ENCODE results near the gene CYB561A3. TPM values are rescaled to one million over a fixed set of nuclear protein-coding genes. Genes with fewer than 3 reads are reported as not detected.

Gene CYB561A3, protein sequence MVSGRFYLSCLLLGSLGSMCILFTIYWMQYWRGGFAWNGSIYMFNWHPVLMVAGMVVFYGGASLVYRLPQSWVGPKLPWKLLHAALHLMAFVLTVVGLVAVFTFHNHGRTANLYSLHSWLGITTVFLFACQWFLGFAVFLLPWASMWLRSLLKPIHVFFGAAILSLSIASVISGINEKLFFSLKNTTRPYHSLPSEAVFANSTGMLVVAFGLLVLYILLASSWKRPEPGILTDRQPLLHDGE
- 10 to 100 TPM; 32.3 to 32.9 TPM for total RNA-seq

DNA sequence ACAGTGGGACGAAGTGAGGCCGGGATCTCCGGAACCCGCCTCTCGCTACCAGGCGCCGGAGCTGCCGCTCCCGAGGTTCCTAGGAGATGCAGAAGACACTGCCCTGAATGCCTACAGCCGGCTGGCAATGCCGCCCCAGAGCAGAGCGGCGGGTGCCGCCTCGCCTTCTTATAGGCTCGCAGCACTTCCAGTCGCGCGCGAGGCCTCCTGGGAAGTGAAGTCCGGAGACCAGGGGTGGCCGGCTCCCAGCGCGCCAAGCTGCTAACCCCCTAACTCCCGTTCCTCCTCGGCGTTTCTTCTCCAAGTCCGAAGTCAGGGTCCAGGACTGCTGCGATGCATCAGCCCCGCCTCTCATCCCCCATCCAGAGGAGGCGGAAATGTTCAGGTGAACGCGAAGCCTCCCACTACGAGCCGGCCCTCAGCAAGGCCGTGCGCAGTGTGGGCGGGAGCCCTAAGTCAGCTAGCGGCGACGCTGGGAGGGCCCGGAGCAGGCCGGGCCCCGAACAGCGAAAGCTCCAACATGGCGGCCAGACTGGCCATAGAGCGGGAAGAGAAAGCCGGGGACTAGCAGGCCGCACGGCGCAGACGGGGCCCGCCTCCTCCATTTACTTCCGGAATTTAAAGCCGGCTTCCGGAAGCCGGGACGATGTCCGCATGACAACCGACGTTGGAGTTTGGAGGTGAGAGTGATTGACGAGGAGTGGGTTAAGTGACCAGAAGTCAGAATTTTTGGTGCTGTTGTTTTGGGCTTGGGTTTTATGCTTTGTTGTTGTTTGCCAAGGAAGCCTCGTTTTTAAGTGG lies at the start of gene CYB561A3, which contains the start of gene TMEM138:
CYB561A3 (minus strand) TSS at position 142 of the 801 bp plus-strand sequence. CDS start 5,169 bp downstream, outside the sequence.
TMEM138 (plus strand) TSS at position 634 of the 801 bp plus-strand sequence. CDS start 2,017 bp downstream, outside the sequence.
- intact Hi-C loops (cut with micrococcal nuclease), result loop anchor here (1.0 to 2.0 kb wide), 4 partner anchors 26 to 201 kb away; partner anchors contain the start of genes CPSF7, TMEM216 and VPS37C
- H3K9me3 Mint-ChIP-seq, result no peaks in the 10 kb centered on the region
- H3K27me3 Mint-ChIP-seq, result no peaks in the 10 kb centered on the region
- ChIA-PET POLR2A (interaction anchor here (0.8 to 3.2 kb wide), 12 partner anchors 14 to 87 kb away, joined by 3 to 30 read pairs (median 6); partner anchors contain the start of genes CPSF7, DDB1, SDHAF2 and TKFC), CTCF (interaction anchor here (0.7 to 5.7 kb wide), 8 partner anchors 23 to 155 kb away, joined by 3 to 89 read pairs (median 8); partner anchors contain the start of genes CPSF7, DDB1, SDHAF2 and TKFC)
- peak within 1 kb of the TSS; percentile 100 for H3K4me3 Mint-ChIP-seq
- peaks cover 32% of the 10 kb centered on the region for H3K4me1 Mint-ChIP-seq (ENCODE audit: low read depth)
- peak within 1 kb of the TSS; percentile 96 for H3K27ac Mint-ChIP-seq
- peaks cover 7% of the 10 kb centered on the region for H3K36me3 Mint-ChIP-seq
- peak; percentile 95 for DNase-seq

DNA sequence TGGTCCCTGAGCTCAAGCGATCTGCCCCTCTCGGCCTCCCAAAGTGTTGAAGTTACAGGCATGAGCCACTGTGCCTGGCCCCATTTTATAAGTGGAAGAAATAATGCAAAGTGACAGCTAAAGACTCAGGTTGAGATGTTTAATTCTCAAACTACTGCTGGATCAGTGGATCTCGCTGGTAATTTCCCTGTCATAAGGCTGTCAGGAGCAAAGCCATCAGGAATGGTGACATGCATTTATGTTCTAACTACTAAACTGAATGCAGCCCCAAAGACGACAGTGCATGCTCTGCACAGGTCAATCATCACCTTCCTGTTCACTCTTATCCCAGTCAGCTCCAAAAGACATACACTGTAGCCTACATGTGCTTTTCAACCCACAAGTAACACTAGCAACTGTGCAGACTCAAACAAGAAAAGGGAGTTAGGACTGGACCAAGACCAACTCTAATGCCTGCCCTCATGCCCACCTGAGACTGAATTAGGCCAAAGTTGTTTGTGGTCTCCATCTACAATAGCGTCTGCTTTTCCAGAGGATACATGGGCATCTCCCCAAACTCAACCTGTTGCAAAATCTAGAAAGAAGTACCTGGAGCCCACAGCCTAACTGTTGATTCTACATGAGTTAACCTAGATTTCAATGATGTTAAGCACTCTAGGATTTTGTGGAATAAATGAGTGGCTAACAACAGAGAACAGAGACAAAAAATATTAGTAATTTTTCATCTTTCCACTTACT lies 45.5 kb upstream of the CYB561A3 start:
- intact Hi-C loops (cut with micrococcal nuclease), result no loop called here
- POLR2A ChIA-PET, result interaction anchor here (1.3 kb wide), 1 partner anchor 14 kb away, joined by 4 read pairs; no protein-coding TSS in a partner anchor
- Mint-ChIP-seq H3K9me3 (no peaks in the 10 kb centered on the region), H3K27ac (no peak overlapping the region), H3K27me3 (no peaks in the 10 kb centered on the region), H3K4me3 (no peak overlapping the region), H3K36me3 (peaks cover 50% of the 10 kb centered on the region), H3K4me1 (ENCODE audit: low read depth) (peaks cover 1% of the 10 kb centered on the region)
- CTCF ChIA-PET, result interaction anchor here (1.7 to 1.8 kb wide), 2 partner anchors 21 to 71 kb away, joined by 4 to 7 read pairs; no protein-coding TSS in a partner anchor
- no peak for DNase-seq

DNA sequence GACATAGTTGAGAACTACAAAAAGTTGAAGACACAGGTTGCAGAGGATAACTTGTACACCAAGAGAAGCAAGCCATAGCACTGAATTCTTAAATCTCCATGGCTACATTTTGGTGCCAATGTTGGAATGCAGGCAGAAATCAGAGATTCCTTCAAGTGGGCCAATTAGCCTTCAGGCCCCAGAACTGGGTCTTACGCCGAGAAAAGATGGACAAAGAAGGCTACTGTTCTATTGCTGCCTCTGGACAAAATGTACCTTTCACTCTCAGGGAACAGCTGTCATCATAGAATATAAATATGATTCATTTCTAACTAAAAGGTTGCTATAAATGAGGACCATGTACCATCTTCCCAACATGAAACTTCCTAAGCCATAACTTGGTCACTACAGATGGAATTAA lies 44.4 kb upstream of the CYB561A3 start:
- intact Hi-C loops (cut with micrococcal nuclease), result no loop called here
- Mint-ChIP-seq H3K4me3 (no peak overlapping the region), H3K27me3 (no peaks in the 10 kb centered on the region), H3K9me3 (no peaks in the 10 kb centered on the region), H3K4me1 (ENCODE audit: low read depth) (peaks cover 1% of the 10 kb centered on the region), H3K27ac (no peak overlapping the region), H3K36me3 (peaks cover 43% of the 10 kb centered on the region)
- DNase-seq, result no peak
- ChIA-PET CTCF (interaction anchor here (1.7 kb wide), 1 partner anchor 20 kb away, joined by 4 read pairs; no protein-coding TSS in a partner anchor), POLR2A (interaction anchor here (1.3 kb wide), 1 partner anchor 13 kb away, joined by 4 read pairs; no protein-coding TSS in a partner anchor)

DNA sequence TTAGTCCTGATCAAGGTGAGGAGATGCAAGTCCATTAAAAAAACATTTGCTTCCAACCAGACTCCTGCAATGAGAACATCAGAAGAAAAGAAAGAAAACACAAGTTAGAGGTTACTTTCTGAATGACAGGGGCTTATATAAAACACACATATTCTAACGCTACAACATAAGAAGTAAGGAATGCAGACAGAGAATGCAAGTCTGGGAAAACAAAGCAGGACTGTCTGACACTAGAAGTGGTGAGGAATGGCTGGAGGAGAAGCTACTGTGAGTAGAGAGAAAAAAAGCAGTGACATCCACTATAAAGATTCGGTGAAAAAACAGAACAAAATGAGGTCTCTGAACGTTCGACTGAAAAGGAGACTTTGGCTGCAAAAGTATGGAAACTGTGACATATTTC lies 43.0 kb upstream of the CYB561A3 start:
- no peak for DNase-seq
- Mint-ChIP-seq H3K9me3 (no peaks in the 10 kb centered on the region), H3K36me3 (peaks cover 36% of the 10 kb centered on the region), H3K4me3 (no peak overlapping the region), H3K27ac (peak overlapping the region; percentile 18), H3K4me1 (ENCODE audit: low read depth) (peaks cover 1% of the 10 kb centered on the region), H3K27me3 (no peaks in the 10 kb centered on the region)
- intact Hi-C loops (cut with micrococcal nuclease), result no loop called here
- ChIA-PET CTCF (no interaction called here), POLR2A (no interaction called here)

DNA sequence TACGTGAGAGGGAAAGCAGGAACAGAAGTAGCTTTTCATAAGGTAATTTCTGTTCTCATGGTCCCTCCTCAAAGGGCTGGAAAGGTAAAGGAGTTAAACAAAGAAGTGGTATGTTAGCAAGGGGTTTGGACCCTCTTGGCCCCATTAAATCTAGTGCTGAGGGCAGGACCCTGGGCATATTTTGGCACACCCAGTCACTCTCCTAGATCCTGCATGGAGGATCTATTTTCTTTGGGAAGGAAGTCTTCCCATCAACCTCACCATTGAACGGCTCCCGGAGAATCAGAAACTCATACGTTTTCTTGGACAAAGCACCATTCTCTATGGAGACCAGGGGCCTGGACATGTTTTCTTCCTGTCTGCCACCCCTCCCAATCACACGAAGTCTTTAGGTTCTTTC lies 42.4 kb upstream of the CYB561A3 start:
- H3K4me1 Mint-ChIP-seq (ENCODE audit: low read depth), result peaks cover 1% of the 10 kb centered on the region
- ChIA-PET CTCF (interaction anchor here (1.2 to 1.3 kb wide), 2 partner anchors 68 to 505 kb away, joined by 3 to 4 read pairs; no protein-coding TSS in a partner anchor), POLR2A (no interaction called here)
- no peak overlapping the region for H3K27ac Mint-ChIP-seq
- no peaks in the 10 kb centered on the region for H3K27me3 Mint-ChIP-seq
- intact Hi-C loops (cut with micrococcal nuclease), result no loop called here
- H3K36me3 Mint-ChIP-seq, result peaks cover 36% of the 10 kb centered on the region
- no peak overlapping the region for H3K4me3 Mint-ChIP-seq
- no peaks in the 10 kb centered on the region for H3K9me3 Mint-ChIP-seq
- no peak for DNase-seq

DNA sequence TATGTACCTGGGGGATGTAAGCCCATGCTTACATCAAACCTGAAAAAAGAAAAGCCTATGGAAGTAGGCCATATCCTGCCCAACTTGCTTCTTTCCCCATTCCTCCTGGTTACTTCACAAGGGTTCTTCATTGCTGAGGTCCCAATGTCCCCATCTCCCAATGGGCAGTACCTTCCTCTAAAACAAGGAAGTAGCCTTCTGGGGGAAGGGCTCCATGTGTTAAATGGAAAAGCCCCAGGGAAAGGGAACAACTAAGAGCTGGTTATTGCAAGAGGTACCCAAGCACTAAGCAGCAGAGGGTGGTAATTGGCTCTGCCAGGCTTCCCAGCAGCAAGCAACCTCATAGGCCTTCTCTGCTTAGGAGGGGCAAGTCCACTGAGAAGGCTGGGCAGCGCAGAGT lies 42.0 kb upstream of the CYB561A3 start:
- ChIA-PET POLR2A (no interaction called here), CTCF (interaction anchor here (1.2 to 1.3 kb wide), 2 partner anchors 67 to 504 kb away, joined by 3 to 4 read pairs; no protein-coding TSS in a partner anchor)
- H3K27me3 Mint-ChIP-seq, result no peaks in the 10 kb centered on the region
- no peak overlapping the region for H3K4me3 Mint-ChIP-seq
- no peak overlapping the region for H3K27ac Mint-ChIP-seq
- intact Hi-C loops (cut with micrococcal nuclease), result no loop called here
- DNase-seq, result no peak
- peaks cover 37% of the 10 kb centered on the region for H3K36me3 Mint-ChIP-seq
- no peaks in the 10 kb centered on the region for H3K9me3 Mint-ChIP-seq
- peaks cover 1% of the 10 kb centered on the region for H3K4me1 Mint-ChIP-seq (ENCODE audit: low read depth)

DNA sequence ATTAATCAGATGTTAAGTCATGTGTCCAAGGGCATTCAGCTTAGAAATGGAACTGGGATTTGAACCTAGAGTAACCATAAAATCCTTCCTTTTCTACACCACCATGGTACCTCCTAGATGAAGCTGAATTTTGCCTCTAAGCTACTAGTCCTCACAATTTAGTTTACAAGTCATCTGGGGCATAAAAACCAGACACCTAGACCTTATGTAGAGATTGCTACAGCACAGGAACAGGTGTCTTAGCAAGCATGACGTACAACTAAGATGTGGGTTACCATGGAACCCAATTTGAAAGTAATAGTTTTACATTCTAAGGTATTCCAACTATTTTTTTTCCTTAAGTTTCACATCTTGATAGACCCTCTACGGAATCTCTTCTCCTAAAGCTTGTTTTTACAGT lies 39.9 kb upstream of the CYB561A3 start:
- Mint-ChIP-seq H3K9me3 (no peaks in the 10 kb centered on the region), H3K36me3 (peaks cover 31% of the 10 kb centered on the region), H3K27me3 (no peaks in the 10 kb centered on the region), H3K4me3 (no peak overlapping the region), H3K27ac (no peak overlapping the region), H3K4me1 (ENCODE audit: low read depth) (peaks cover 1% of the 10 kb centered on the region)
- POLR2A ChIA-PET, result interaction anchor here (0.7 to 1.1 kb wide), 2 partner anchors 9 kb away, joined by 3 to 4 read pairs; partner anchors contain the start of gene TMEM216
- intact Hi-C loops (cut with micrococcal nuclease), result no loop called here
- CTCF ChIA-PET, result interaction anchor here (0.9 to 2.6 kb wide), 6 partner anchors 9 to 148 kb away, joined by 3 to 13 read pairs (median 6); partner anchors contain the start of gene TMEM216
- no peak for DNase-seq

DNA sequence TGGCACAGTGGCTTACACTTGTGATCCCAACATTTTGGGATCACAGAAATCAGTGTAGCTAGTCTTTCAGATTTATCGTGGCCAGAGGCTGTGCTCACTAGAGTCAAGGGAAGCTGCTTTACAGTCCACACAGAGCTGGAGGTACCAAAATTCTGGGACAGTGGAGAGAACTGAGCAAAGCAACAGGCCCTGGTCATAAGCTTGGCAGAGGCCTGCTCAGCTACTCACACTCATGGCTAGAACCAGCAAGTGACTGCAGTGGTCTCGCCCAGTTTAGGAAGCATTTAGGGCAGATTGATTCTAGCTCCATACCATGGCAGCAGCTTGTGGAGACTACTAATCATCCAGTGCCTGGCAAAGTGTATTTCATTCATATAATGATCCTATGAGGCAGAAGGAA lies 39.5 kb upstream of the CYB561A3 start:
- no peak for DNase-seq
- Mint-ChIP-seq H3K9me3 (no peaks in the 10 kb centered on the region), H3K4me3 (no peak overlapping the region), H3K27ac (no peak overlapping the region), H3K36me3 (peaks cover 31% of the 10 kb centered on the region), H3K27me3 (no peaks in the 10 kb centered on the region), H3K4me1 (ENCODE audit: low read depth) (peaks cover 1% of the 10 kb centered on the region)
- intact Hi-C loops (cut with micrococcal nuclease), result no loop called here
- ChIA-PET POLR2A (interaction anchor here (1.1 kb wide), 1 partner anchor 9 kb away, joined by 3 read pairs; the partner anchor contains the start of gene TMEM216), CTCF (interaction anchor here (0.9 to 2.6 kb wide), 6 partner anchors 9 to 147 kb away, joined by 3 to 13 read pairs (median 6); partner anchors contain the start of gene TMEM216)

DNA sequence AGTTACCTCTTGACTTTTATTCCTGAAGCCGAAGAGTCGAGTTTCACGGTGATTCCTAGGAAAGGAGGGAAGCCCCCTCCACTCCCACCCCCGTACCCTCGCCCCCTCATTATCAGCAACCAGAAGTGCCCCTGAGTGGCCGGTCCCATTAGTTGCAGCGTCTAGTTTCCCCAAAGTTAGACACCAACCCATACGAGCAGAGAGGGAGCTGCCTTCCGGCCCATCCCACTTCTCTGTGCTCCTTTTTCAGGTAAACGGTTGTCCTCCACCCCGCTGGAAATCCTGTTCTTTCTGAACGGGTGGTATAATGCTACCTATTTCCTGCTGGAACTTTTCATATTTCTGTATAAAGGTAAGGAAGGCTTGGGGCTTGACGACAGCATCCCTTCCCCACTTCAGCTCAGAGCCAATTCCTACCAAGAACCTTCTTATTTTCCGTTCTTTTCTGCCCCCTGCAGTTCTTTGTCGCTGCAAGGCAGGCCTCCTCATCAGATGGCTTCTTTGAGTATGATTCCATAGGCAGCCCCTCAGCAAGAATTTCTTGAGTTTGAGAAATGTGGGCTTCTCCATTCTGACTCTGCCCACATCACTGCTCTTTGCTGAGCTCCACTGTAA lies 31.4 kb upstream of the CYB561A3 start:
- ChIA-PET POLR2A (interaction anchor here (1.0 to 3.3 kb wide), 7 partner anchors 8 to 59 kb away, joined by 3 to 16 read pairs (median 4); partner anchors contain the start of genes CPSF7, CYB561A3, DDB1 and SDHAF2), CTCF (interaction anchor here (1.0 to 3.2 kb wide), 14 partner anchors 8 to 139 kb away, joined by 3 to 50 read pairs (median 7); partner anchors contain the start of genes CPSF7, CYB561A3, SDHAF2 and TMEM138)
- Mint-ChIP-seq H3K36me3 (peaks cover 11% of the 10 kb centered on the region), H3K9me3 (no peaks in the 10 kb centered on the region), H3K4me3 (peak overlapping the region; percentile 87), H3K4me1 (ENCODE audit: low read depth) (peaks cover 18% of the 10 kb centered on the region), H3K27me3 (no peaks in the 10 kb centered on the region), H3K27ac (peak overlapping the region; percentile 89)
- peak; percentile 25 for DNase-seq
- intact Hi-C loops (cut with micrococcal nuclease), result loop anchor here (1.0 to 2.0 kb wide), 3 partner anchors 31 to 60 kb away; partner anchors contain the start of genes DDB1, SDHAF2, TKFC and TMEM138

DNA sequence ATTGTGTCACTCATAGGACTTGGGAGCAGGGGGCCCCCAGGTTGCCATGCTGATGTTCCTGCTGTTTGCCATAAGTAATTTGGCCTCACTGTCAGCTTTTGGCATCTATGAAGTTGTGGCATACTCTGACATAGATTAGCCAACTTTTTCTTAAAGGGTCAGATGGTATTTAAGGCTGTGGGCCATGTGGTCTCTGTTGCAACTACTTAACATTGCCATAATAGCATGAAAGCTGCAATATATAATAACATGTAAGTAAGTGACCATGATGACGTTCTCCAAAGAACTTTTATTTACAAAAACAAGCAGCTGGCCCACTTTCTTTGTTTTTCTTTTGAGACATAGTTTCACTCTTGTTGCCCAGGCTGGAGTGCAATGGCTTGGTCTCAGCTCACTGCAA lies 28.5 kb upstream of the CYB561A3 start:
- H3K27me3 Mint-ChIP-seq, result no peaks in the 10 kb centered on the region
- no peak overlapping the region for H3K27ac Mint-ChIP-seq

More for the DNA sequence above, 28.5 kb upstream of the CYB561A3 start:
- Mint-ChIP-seq H3K4me1 (ENCODE audit: low read depth) (peaks cover 22% of the 10 kb centered on the region), H3K9me3 (no peaks in the 10 kb centered on the region), H3K36me3 (peaks cover 3% of the 10 kb centered on the region), H3K4me3 (no peak overlapping the region)
- CTCF ChIA-PET, result interaction anchor here (0.8 to 3.2 kb wide), 3 partner anchors 39 to 56 kb away, joined by 3 to 9 read pairs (median 9); partner anchors contain the start of genes CPSF7 and SDHAF2
- POLR2A ChIA-PET, result interaction anchor here (1.8 to 3.3 kb wide), 2 partner anchors 28 to 56 kb away, joined by 6 to 12 read pairs; partner anchors contain the start of genes CYB561A3, DDB1, TKFC and TMEM138
- no peak for DNase-seq
- intact Hi-C loops (cut with micrococcal nuclease), result no loop called here

All from activated CD4-positive, alpha-beta memory T cell treated with anti-CD3 and anti-CD28 coated beads for 36 hours (primary cell).